HG03108 (cell line): ENCODE results near the gene USP37.

Experiments used
- ATAC-seq: cut with Tn5 transposase; IDR thresholded peaks from one replicate; pipeline ENCODE4 v1.9.1; 2021; ENCODE audit warnings: moderate library complexity; ENCODE audit not compliant: unreplicated experiment

USP37 gene

GRCh38 chr2:218477247-218477646, 90.9 kb downstream of the USP37 start:
- ATAC-seq = no peak

DNA sequence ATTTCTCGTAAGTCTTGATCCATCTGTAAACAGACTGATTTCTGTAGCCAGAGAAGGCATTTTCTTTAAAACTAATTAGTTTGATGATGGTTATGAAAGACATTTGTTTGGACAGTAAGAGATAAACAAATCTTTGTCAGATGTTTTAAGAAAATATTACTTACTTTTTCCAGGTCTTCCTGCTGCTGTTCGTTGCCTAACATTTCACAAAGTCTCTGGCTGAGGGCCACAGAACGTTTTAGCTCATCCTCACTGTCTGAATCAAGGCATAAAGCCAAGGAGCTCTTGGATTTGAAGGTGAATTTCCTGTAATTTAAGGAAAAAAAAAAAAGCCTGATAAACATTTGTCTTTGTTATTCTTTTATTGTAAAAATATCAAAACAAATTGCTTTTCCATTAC, 91.5 kb downstream of the USP37 start:
- no peak for ATAC-seq

DNA sequence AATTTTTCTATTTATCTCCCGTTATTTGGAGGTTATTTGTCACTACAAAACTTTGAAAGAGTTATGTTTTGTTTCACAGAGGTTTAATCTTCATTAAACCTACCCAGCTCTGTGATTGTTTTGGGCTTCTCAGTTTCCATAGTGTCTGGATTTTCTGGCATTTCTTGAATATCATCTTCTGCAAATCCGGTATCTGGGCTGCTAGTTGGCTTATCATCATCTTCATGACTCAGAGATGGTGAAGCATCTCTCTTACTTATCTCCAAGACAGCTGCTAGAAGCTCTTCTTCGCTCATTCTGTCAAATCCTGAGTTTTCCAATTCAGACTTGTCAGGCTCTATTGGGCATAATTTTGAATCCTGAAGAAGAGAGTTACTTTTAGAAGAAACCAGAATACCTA, 93.6 kb downstream of the USP37 start:
- ATAC-seq = no peak

GRCh38 chr2:218472988-218473387, 95.2 kb downstream of the USP37 start:
- ATAC-seq = no peak

- ATAC-seq = no peak
Observed at GRCh38 chr2:218471982-218472381, 96.2 kb downstream of the USP37 start.

- ATAC-seq = no peak
Observed at GRCh38 chr2:218471036-218471435, 97.1 kb downstream of the USP37 start.

DNA sequence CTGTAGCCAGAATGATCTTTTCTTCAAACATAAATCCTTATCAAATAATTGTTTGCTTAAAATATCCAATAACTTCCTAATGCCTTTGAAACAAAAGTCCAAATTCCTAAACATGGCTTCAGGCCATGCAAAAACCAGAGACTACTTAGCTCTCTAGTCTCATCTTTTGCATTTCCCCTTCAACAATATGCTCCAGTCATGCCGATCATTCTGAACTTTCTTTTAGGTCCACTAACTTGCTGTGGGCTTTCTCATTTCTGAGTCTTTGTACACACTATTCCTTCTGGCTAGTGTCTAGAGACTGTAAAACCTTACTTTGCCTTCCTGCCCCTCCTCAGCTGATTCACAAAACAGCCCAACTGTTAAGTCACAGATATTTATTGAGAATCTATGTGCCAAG, 97.7 kb downstream of the USP37 start:
- ATAC-seq = no peak

DNA sequence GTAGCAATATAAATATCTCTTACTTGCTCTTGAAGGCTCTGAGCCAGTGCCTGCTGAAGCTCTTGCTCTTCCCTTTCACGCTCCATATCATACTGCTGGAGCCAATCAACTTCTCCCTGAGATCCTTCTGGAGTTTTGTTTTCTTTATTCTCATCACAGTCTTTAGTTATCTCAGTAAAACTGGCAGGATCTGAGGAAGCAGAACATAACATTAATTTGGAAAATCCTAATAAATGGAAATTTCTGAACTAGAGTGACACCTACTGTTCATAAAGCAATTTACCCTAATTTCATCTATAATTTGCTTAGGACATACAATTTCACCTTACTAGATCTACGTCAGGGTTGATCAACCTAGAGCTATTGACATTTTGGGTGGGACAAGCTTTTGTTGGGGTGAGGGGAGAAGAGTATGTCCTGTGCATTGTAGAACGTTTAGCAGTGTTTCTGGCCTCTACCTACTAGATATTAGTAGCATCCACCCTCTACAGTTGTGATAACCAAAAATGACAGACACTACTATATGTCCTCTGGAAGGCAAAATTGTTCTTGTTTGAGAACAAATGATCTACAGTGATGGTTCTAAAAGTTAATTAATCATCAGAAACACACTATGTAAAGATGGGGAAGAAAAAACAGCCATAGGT, 102.0 kb downstream of the USP37 start:
- ATAC-seq = no peak

- no peak for ATAC-seq
Observed at GRCh38 chr2:218458598-218458997, 109.6 kb downstream of the USP37 start.

- no peak for ATAC-seq
Observed at GRCh38 chr2:218456849-218457248, 111.3 kb downstream of the USP37 start.

- ATAC-seq = no peak
Observed at GRCh38 chr2:218452079-218452478, 116.1 kb downstream of the USP37 start.

- ATAC-seq = no peak
Observed at GRCh38 chr2:218448934-218449333, 119.2 kb downstream of the USP37 start.

DNA sequence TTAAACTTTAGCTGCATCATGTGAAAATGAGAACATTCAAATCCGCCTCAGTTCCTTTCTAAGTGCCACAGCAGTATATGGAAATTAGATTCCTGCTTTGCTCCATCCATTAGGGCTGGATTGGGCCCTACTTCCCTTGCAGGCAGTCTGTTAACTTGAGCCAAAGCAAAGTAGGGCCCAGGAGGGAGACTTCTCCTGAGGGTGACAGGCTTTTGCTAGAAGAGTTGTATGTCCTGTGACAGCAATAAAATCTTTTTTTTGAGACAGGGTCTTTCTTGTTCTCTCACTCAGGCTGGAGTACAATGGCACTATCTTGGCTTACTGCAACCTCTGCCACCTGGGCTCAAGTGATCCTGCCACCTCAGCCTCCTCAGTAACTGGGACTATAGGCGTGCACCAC, 121.1 kb downstream of the USP37 start:
- no peak for ATAC-seq

GRCh38 chr2:218446547-218446946, 121.6 kb downstream of the USP37 start:
- ATAC-seq = no peak

- ATAC-seq = no peak
Observed at GRCh38 chr2:218445602-218446001, 122.5 kb downstream of the USP37 start.

GRCh38 chr2:218444692-218445357, 123.3 kb downstream of the USP37 start:
- ATAC-seq = no peak

DNA sequence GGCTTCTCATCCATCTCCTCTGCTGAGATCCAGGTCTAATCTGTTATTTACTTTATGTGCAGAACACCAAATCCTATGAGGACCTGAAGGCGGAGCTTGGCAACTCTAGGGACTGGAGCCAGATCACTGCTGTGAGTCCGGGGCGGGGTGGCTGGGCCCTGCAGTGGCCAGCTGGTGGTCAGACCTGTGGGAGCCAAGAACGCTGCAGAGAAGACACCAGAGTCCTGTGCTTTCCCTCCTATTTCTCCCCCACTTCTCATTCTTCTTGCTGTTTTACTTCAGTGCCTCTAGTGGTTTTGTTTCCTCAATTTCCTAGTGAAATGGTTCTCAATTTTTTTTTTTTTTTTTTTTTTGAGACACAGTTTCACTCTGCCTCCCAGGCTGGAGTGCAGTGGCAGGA, 129.6 kb downstream of the USP37 start:
- ATAC-seq = no peak

- ATAC-seq = no peak
Observed at GRCh38 chr2:218437969-218438368, 130.2 kb downstream of the USP37 start.

GRCh38 chr2:218436992-218437391, 131.2 kb downstream of the USP37 start:
- ATAC-seq = no peak

DNA sequence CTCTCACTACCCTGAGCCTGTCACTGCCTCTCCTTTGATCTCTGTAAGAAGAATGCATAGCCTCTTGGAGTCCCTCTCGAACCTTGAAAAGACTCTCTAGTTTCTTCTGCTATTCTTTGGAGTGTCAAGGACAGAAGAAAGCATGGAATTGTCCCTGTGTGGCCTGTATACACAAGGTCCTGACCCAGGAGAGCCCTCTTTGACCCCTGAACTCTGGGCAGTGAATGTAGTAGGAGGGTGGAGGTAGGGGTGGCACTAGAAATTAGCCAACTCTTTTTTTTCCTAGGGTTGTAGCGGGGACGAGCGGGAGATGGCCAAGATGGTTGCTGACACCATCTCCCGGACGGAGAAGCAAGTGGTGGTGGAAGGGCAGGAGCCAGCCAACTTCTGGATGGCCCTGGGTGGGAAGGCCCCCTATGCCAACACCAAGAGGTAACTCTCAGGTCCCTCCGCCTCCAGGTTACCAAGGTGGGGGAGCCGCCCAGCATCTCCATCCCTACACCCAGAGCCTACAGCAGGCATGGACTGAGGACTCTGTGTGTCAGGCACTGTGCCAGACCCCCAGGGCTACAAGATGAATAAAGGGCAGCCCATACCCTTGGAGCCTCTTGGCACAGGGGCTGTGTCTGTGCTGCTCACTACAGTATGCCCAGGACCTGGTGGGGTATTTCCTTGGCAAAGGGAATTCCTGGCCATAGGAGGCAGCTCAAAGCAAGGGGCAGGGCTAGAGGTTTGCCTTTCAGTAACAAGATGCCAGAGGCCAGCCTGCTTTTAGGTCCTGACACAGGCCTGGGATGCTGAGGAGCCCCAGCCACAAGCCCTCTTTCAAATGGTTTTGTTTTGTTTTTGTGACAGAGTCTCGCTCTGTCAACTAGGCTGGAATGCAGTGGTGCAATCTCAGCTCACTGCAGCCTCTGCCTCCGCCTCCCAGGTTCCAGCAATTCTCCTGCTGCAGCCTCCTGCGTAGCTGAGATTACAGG, 132.9 kb downstream of the USP37 start:
- no peak for ATAC-seq

- no peak for ATAC-seq
Observed at GRCh38 chr2:218434456-218434855, 133.7 kb downstream of the USP37 start.
